Measurements from ENCODE around the gene SLC30A1.

DNA sequence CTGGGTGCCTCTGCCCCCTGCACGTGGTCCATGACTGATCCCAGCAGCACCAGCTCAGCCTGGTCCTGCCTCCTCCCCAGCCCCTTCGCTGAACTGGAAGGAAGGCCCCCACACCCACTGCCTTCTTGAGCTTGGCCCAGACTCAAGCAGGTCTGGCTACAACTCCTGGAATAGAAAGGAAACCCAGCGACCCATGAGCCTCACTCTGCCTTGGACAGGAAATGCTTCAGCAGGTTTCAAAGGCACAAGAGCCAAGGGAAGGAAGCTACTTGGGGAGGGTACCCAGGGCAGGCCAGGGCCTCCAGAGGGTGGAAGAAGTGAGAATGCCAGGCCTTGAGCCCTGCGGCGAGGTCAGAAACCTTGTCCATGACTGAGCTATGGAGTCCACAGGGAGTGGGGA, 51.1 kb downstream of the SLC30A1 start:
- TF ChIP-seq, protein P1, sequence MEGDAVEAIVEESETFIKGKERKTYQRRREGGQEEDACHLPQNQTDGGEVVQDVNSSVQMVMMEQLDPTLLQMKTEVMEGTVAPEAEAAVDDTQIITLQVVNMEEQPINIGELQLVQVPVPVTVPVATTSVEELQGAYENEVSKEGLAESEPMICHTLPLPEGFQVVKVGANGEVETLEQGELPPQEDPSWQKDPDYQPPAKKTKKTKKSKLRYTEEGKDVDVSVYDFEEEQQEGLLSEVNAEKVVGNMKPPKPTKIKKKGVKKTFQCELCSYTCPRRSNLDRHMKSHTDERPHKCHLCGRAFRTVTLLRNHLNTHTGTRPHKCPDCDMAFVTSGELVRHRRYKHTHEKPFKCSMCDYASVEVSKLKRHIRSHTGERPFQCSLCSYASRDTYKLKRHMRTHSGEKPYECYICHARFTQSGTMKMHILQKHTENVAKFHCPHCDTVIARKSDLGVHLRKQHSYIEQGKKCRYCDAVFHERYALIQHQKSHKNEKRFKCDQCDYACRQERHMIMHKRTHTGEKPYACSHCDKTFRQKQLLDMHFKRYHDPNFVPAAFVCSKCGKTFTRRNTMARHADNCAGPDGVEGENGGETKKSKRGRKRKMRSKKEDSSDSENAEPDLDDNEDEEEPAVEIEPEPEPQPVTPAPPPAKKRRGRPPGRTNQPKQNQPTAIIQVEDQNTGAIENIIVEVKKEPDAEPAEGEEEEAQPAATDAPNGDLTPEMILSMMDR (conservative IDR thresholded peaks at IDR 0.05; ENCODE audit: low read length) = no peak
- TF ChIP-seq EZH2phosphoT487 (IDR thresholded peaks at IDR 0.05; ENCODE audit: borderline replicate concordance) = no peak
